Osteoblast (primary cell): ENCODE results near the gene GNAI3. TPM values are rescaled to one million over a fixed set of nuclear protein-coding genes. Genes with fewer than 3 reads are reported as not detected.

Source experiments
- DNase-seq: peaks from one replicate; pipeline ENCODE4 v3.0.0; 2011; ENCODE audit warnings: low spot score, mixed read lengths; ENCODE audit not compliant: insufficient read length; ENCODE audit errors: missing footprints
- H2AFZ ChIP-seq: 2 replicates; pipeline ENCODE4 v1.6.0; 2011; ENCODE audit warnings: mild to moderate bottlenecking, low read length
- H3K27ac ChIP-seq: 2 replicates; pipeline ENCODE4 v1.5.1; 2011; ENCODE audit warnings: mild to moderate bottlenecking, low read depth, low read length, moderate library complexity
- H3K27me3 ChIP-seq: 2 replicates; pipeline ENCODE4 v1.6.0; 2012; ENCODE audit warnings: mild to moderate bottlenecking, control low read depth, inconsistent platforms, low read length, moderate library complexity; ENCODE audit not compliant: insufficient read depth
- H3K36me3 ChIP-seq: 2 replicates; pipeline ENCODE4 v1.5.1; 2011; ENCODE audit warnings: mild to moderate bottlenecking, low read length, control low read depth, moderate library complexity; ENCODE audit not compliant: insufficient read depth
- H3K4me1 ChIP-seq: 2 replicates; pipeline ENCODE4 v1.5.1; 2011; ENCODE audit warnings: mild to moderate bottlenecking, low read length, control low read depth, moderate library complexity; ENCODE audit not compliant: insufficient read depth
- H3K4me2 ChIP-seq: 2 replicates; pipeline ENCODE4 v1.6.0; 2011; ENCODE audit warnings: mild to moderate bottlenecking, low read length; ENCODE audit not compliant: insufficient read depth
- H3K4me3 ChIP-seq: fragments of 200-600 bp; sonication (generic); 3 replicates; pipeline ENCODE4 v1.5.1; 2012; ENCODE audit warnings: mild to moderate bottlenecking, low read length, inconsistent platforms; ENCODE audit not compliant: insufficient read depth
- H3K79me2 ChIP-seq: 2 replicates; pipeline ENCODE4 v1.6.0; 2012; ENCODE audit warnings: mild to moderate bottlenecking, low read length, control low read depth, inconsistent platforms; ENCODE audit not compliant: insufficient read depth
- H3K9me3 ChIP-seq: 2 replicates; pipeline ENCODE4 v1.5.1; 2011; ENCODE audit warnings: low read depth, low read length, control low read depth
- H4K20me1 ChIP-seq: 2 replicates; pipeline ENCODE4 v1.6.0; 2012; ENCODE audit warnings: mild to moderate bottlenecking, low read length, control low read depth; ENCODE audit not compliant: insufficient read depth
- CTCF ChIP-seq: IDR thresholded peaks from 2 replicates; pipeline ENCODE4 v1.5.1; 2011; ENCODE audit warnings: mild to moderate bottlenecking, low read depth, low read length, moderate library complexity; ENCODE audit errors: extremely low read depth
- total RNA-seq: library from RNA; depleted of rRNA; stranded (reverse); fragments of >200 nt; gene quantifications from 2 replicates; pipeline ENCODE4 v1.2.3, GENCODE V29; 2012

GNAI3 gene
- total RNA-seq, 1 donor: 14.1 TPM

GRCh38 chr1:109509176-109510134, 39.0 kb upstream of the GNAI3 start, which contains the start of gene AMIGO1:
TSS of gene AMIGO1 (minus strand) at chr1:109509727. CDS start at chr1:109508912, 815 bp downstream.
- no peaks in the 10 kb centered on the region for H3K79me2 ChIP-seq
- peak within 1 kb of the TSS; percentile 94 for H3K4me2 ChIP-seq
- peak within 1 kb of the TSS; percentile 77 for H3K4me3 ChIP-seq
- no peak within 1 kb of the TSS for H3K27ac ChIP-seq
- peaks cover 11% of the 10 kb centered on the region for H3K27me3 ChIP-seq
- no peaks in the 10 kb centered on the region for H4K20me1 ChIP-seq
- DNase-seq: peak; percentile 98
- H2AFZ ChIP-seq: peak within 1 kb of the TSS; percentile 92
- TF ChIP-seq CTCF: no peak
- H3K36me3 ChIP-seq: no peaks in the 10 kb centered on the region
- no peaks in the 10 kb centered on the region for H3K9me3 ChIP-seq
- peaks cover 7% of the 10 kb centered on the region for H3K4me1 ChIP-seq

GRCh38 chr1:109513110-109513710, 35.2 kb upstream of the GNAI3 start:
- no peaks in the 10 kb centered on the region for H3K9me3 ChIP-seq
- no peak overlapping the region for H3K4me2 ChIP-seq
- peaks cover 7% of the 10 kb centered on the region for H3K4me1 ChIP-seq
- TF ChIP-seq CTCF: no peak
- no peak overlapping the region for H3K4me3 ChIP-seq
- no peak for DNase-seq
- H3K27me3 ChIP-seq: peaks cover 11% of the 10 kb centered on the region
- H3K27ac ChIP-seq: no peak overlapping the region
- H3K36me3 ChIP-seq: no peaks in the 10 kb centered on the region
- H3K79me2 ChIP-seq: no peaks in the 10 kb centered on the region
- H2AFZ ChIP-seq: no peak overlapping the region
- no peaks in the 10 kb centered on the region for H4K20me1 ChIP-seq

- no peak for DNase-seq
- H3K27me3 ChIP-seq: peaks cover 11% of the 10 kb centered on the region
- H3K4me1 ChIP-seq: peaks cover 6% of the 10 kb centered on the region
- H3K4me3 ChIP-seq: no peak overlapping the region
- H3K27ac ChIP-seq: no peak overlapping the region
- TF ChIP-seq CTCF: no peak
- no peak overlapping the region for H2AFZ ChIP-seq
- no peaks in the 10 kb centered on the region for H3K79me2 ChIP-seq
- no peaks in the 10 kb centered on the region for H3K9me3 ChIP-seq
- no peaks in the 10 kb centered on the region for H4K20me1 ChIP-seq
- H3K36me3 ChIP-seq: no peaks in the 10 kb centered on the region
- H3K4me2 ChIP-seq: no peak overlapping the region
Observed at GRCh38 chr1:109514846-109515245, 33.6 kb upstream of the GNAI3 start.

GRCh38 chr1:109516872-109517271, 31.5 kb upstream of the GNAI3 start:
- Histone ChIP-seq H3K36me3 (no peaks in the 10 kb centered on the region), H3K4me1 (no peaks in the 10 kb centered on the region), H3K4me2 (no peak overlapping the region), H4K20me1 (no peaks in the 10 kb centered on the region), H3K27me3 (peaks cover 14% of the 10 kb centered on the region), H3K27ac (no peak overlapping the region), H2AFZ (no peak overlapping the region), H3K4me3 (no peak overlapping the region), H3K79me2 (no peaks in the 10 kb centered on the region), H3K9me3 (no peaks in the 10 kb centered on the region)
- no peak for TF ChIP-seq CTCF
- DNase-seq: no peak
